GM12892 (cell line): ENCODE measurements around the gene TENM3.

Experiments used
- POLR2A ChIP-seq: IDR thresholded peaks from 2 replicates; pipeline ENCODE4 v1.6.1; 2011; ENCODE audit warnings: low read depth, low read length, control low read depth
- POLR2AphosphoS5 ChIP-seq: IDR thresholded peaks from 2 replicates; pipeline ENCODE4 v1.6.1; 2011; ENCODE audit warnings: low read depth, low read length, control low read depth

GRCh38 chr4:182413550-182413949, 170.3 kb downstream of the TENM3 start:
- TF ChIP-seq POLR2AphosphoS5 (no peak), POLR2A (no peak)
